SH-SY5Y (cell line): Measurements from ENCODE around the gene AARSD1.

Source experiments
- GATA2 ChIP-seq: IDR thresholded peaks from 2 replicates; pipeline ENCODE4 v1.6.1; 2011; ENCODE audit warnings: mild to moderate bottlenecking, low read depth, low read length
- GATA3 ChIP-seq: IDR thresholded peaks from 2 replicates; pipeline ENCODE4 v1.6.1; 2011; ENCODE audit warnings: low read depth, mild to moderate bottlenecking, low read length, moderate library complexity

DNA sequence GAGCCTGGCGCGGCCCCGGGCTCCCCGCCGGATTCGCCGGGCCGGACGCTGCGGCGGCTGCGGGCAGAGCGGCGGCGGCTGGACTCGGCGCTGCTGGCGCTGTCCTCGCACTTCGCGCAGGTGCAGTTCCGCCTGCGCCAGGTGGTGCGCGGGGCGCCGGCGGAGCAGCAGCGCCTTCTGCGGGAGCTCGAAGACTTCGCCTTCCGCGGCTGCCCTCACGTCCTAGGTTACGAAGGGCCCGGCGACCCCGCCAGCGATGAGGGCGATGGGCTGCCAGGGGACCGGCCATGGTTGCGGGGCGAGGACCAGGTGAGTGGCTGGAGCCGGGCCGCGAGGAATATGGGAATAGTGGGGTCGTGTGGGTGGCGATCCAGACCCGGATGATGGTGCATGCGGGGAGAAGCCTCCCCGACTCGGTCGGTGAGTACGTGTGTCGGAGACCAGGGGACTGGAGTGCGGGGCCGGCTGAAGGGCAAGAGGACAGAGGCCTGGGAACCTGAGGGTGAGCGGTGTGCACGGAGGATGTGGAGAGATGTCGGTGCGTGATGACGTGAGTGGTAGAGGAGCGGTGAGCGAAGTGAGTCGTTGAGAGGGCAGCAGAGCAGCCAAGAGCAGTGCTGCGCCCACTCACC lies 16.6 kb upstream of the AARSD1 start:
- TF ChIP-seq GATA2 (no peak), GATA3 (no peak)
